Measurements from ENCODE around the gene ST6GALNAC2. TPM values are rescaled to one million over a fixed set of nuclear protein-coding genes. Genes with fewer than 3 reads are reported as not detected.
"Not testable (repeated sequence)": the region's sequence is repeated elsewhere in the genome, so short reads cannot be mapped to it uniquely, and the experiment has no call there.

The ST6GALNAC2 gene
- total RNA-seq, 1 donor from 2014 or later = not detected

GRCh38 chr17:76570877-76571471 lies 14.7 kb downstream of the ST6GALNAC2 start:
- no peak for DNase-seq (ENCODE audit: low read depth in 2 of 2)

- DNase-seq (ENCODE audit: low read depth in 2 of 2) = no peak
Observed at GRCh38 chr17:76570457-76570856, 15.2 kb downstream of the ST6GALNAC2 start.

GRCh38 chr17:76569607-76570279 lies 15.9 kb downstream of the ST6GALNAC2 start:
- DNase-seq (ENCODE audit: low read depth in 2 of 2) = peak in 1 of 2 donors; percentile 14

- no peak for DNase-seq (ENCODE audit: low read depth in 2 of 2)
Observed at GRCh38 chr17:76568811-76569221, 16.8 kb downstream of the ST6GALNAC2 start.

GRCh38 chr17:76567634-76568432 lies 17.8 kb downstream of the ST6GALNAC2 start:
- DNase-seq (ENCODE audit: low read depth in 2 of 2) = no peak

- DNase-seq (ENCODE audit: low read depth in 2 of 2) = no peak
Observed at GRCh38 chr17:76566988-76567431, 18.6 kb downstream of the ST6GALNAC2 start.

- DNase-seq (ENCODE audit: low read depth in 2 of 2) = no peak
Observed at GRCh38 chr17:76566613-76566943, 19.1 kb downstream of the ST6GALNAC2 start.

GRCh38 chr17:76565728-76566612 lies 19.7 kb downstream of the ST6GALNAC2 start:
- DNase-seq (ENCODE audit: low read depth in 2 of 2) = no peak

GRCh38 chr17:76564991-76565727 lies 20.5 kb downstream of the ST6GALNAC2 start:
- DNase-seq (ENCODE audit: low read depth in 2 of 2) = not testable (repeated sequence)

GRCh38 chr17:76563359-76563758 lies 22.3 kb downstream of the ST6GALNAC2 start:
- not testable (repeated sequence) for DNase-seq (ENCODE audit: low read depth in 2 of 2)

GRCh38 chr17:76562734-76563148 lies 22.9 kb downstream of the ST6GALNAC2 start:
- DNase-seq (ENCODE audit: low read depth in 2 of 2) = peak in 1 of 2 donors; percentile 70

- peak in 1 of 2 donors; percentile 78 for DNase-seq (ENCODE audit: low read depth in 2 of 2)
Observed at GRCh38 chr17:76561799-76562268, 23.8 kb downstream of the ST6GALNAC2 start.

- peak in 1 of 2 donors; percentile 96 for DNase-seq (ENCODE audit: low read depth in 2 of 2)
Observed at GRCh38 chr17:76561332-76561731, 24.3 kb downstream of the ST6GALNAC2 start.

GRCh38 chr17:76560877-76561221 lies 24.8 kb downstream of the ST6GALNAC2 start:
- peak in 1 of 2 donors; percentile 38 for DNase-seq (ENCODE audit: low read depth in 2 of 2)

GRCh38 chr17:76560036-76560876 lies 25.4 kb downstream of the ST6GALNAC2 start:
- no peak for DNase-seq (ENCODE audit: low read depth in 2 of 2)

GRCh38 chr17:76559460-76559859 lies 26.2 kb downstream of the ST6GALNAC2 start:
- DNase-seq (ENCODE audit: low read depth in 2 of 2) = not testable (repeated sequence)

- peak; percentile 50 to 69 for DNase-seq (ENCODE audit: low read depth in 2 of 2)
Observed at GRCh38 chr17:76558198-76559095, 27.2 kb downstream of the ST6GALNAC2 start.

- DNase-seq (ENCODE audit: low read depth in 2 of 2) = peak; percentile 98
Observed at GRCh38 chr17:76557368-76558197, 28.1 kb downstream of the ST6GALNAC2 start.
